H7 (cell line): ENCODE data around the gene IFI27L2. TPM values are rescaled to one million over a fixed set of nuclear protein-coding genes. Genes with fewer than 3 reads are reported as not detected.

Source experiments
- DNase-seq: peaks from one replicate; pipeline ENCODE4 v3.0.0; 2012
- H3K27me3 ChIP-seq: 2 replicates; pipeline ENCODE4 v1.6.0; 2011; ENCODE audit warnings: mild to moderate bottlenecking, low read length; ENCODE audit not compliant: control insufficient read depth, insufficient read depth
- H3K36me3 ChIP-seq: replicated peaks from 2 replicates; pipeline ENCODE4 v1.5.1; 2011; ENCODE audit warnings: low read length; ENCODE audit not compliant: control insufficient read depth, insufficient read depth
- H3K4me3 ChIP-seq: 2 replicates; pipeline ENCODE4 v1.5.1; 2011; ENCODE audit warnings: low read depth, mild to moderate bottlenecking, control low read depth, low read length, moderate library complexity; ENCODE audit not compliant: insufficient read depth
- total RNA-seq: library from RNA; depleted of rRNA; stranded (reverse); fragments of >200 nt; shearing (Covaris generic); gene quantifications from 2 replicates; pipeline ENCODE4 v1.2.3, GENCODE V29; 2014; rRNA removed

The IFI27L2 gene
- total RNA-seq, 1 experiment from 2014 or later: 26.3 TPM

DNA sequence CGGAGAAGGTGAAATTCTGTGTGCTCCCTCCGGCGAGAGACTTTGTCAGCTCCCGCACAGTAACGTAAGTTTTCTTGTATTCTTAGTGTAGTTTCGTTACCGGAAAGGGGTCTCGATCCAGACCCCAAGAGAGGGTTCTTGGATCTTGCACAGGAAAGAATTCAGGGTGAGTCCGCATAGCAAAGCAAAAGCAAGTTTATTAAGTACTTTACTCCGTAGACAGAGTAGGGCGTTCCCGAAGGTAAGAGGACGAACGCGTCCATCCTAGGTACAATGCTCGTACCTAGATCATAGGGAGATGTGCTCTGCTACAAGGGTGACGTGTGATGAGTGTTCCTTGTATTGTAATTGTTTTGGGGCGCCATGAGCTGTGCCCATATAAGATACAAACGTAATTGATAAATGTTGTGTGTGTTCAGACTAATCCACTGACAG, 48.0 kb downstream of the IFI27L2 start:
- DNase-seq: no peak
- Histone ChIP-seq H3K4me3 (peak overlapping the region; percentile 96), H3K27me3 (no peaks in the 10 kb centered on the region), H3K36me3 (peaks cover 8% of the 10 kb centered on the region)

DNA sequence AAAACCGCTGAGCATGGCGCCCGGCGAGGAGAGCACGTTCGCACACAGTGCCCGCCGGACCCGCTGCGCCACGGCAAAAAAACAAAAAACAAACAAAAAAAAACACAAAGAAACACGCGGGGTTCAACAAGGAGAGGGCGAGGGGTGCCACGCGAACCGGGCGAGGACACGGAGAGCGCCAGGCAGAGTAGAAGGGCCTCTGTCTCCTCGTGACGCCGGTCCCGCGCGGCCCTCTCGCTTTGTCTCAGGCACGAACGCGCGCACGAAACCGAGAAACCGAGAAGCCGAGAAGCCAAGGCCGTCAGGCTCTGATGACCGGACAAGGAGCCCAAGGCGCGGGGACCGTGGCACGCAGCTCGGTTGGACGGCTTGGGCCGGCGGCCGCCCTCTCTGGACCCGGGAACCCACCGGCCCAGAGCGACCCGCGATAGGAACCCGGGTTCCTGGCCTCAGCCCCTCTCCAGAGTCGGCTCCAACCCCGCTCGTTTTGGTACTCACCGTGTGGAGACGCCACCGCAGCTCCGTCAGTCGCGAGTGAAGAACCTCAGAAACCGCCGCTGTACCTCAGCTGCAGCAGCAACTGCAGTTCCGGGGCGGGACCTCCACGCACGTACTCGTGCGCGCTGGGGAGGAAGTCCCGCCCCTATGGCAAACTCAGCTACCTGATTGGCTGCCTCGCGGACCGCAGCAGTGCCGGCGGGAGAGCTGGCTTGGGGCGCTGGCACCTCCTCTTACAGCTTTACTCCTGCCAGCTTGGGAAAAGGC, 48.6 kb downstream of the IFI27L2 start, which contains the start of the genes DDX24 and IFI27L1:
DDX24 (minus strand) TSS at position 582 of the 765 bp plus-strand sequence. CDS start 1,460 bp downstream, outside the sequence.
IFI27L1 (plus strand) TSS at position 690 of the 765 bp plus-strand sequence. CDS start 15,628 bp downstream, outside the sequence.
- Histone ChIP-seq H3K4me3 (peak within 1 kb of the TSS; percentile 96), H3K27me3 (no peaks in the 10 kb centered on the region), H3K36me3 (peaks cover 8% of the 10 kb centered on the region)
- peak; percentile 97 for DNase-seq

DNA sequence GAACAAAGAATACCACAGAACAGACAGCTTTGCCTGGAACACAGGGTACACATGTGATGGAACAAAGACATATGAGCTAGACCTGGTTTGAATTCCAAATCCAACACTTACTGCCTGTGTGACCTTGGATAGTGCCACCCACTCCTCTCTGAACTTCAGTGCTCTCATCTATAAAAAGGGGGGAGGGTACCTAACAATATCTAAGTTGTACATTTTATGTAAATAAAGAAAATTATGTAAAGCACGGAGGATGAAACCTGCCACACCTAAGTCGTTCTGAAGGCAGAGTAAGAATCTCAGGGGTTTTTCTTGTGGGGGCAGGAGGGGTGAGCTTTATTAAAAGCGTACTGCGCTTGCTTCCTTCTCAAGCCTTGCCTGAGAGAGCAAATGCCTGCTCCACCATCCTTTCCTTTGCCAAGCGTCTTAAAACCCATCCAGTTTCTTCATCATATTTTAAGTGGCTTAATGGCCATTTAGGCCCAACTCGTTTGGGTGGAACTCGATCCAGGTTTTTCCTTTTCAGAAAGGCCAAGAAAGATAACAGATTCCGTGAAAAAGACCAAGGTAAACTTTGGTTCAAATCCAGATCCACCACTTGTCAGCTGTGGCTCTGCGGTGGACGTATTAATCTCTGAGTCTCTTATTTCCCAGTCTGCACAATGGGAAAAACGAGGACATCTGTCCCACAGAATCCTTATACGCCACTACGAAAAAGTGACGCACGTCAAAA, 49.3 kb downstream of the IFI27L2 start:
- DNase-seq: no peak
- H3K4me3 ChIP-seq: peak overlapping the region; percentile 96
- no peaks in the 10 kb centered on the region for H3K27me3 ChIP-seq
- H3K36me3 ChIP-seq: peaks cover 8% of the 10 kb centered on the region

DNA sequence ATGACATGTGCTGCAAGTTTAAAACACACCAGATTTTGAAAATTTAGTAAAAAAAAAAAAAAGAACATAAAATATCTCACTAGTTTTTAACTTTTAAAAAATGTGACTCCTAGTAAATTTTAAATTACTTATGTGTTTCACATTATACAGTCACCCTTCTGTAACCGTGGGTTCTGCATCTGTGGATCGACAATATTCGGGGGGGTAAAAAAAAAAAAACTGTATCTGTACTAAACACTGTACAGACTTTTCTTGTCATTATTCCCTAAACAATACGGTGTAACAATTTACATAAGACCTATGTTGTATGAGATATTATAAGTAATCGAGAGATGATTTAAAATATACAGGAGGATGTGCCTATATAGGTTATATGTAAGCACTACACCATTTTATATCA, 51.6 kb downstream of the IFI27L2 start:
- no peak for DNase-seq

More for the DNA sequence above, 51.6 kb downstream of the IFI27L2 start:
- H3K4me3 ChIP-seq: no peak overlapping the region
- H3K36me3 ChIP-seq: peaks cover 8% of the 10 kb centered on the region
- H3K27me3 ChIP-seq: no peaks in the 10 kb centered on the region

Other genes with a start within 250 kb of the IFI27L2 start
- gene FAM181A, start 202.3 kb downstream of the IFI27L2 start, total RNA-seq: not detected in 2 replicates
- 0.21 TPM in 1 of 2 replicates, not detected in the other for gene ASB2, start 153.0 kb downstream of the IFI27L2 start, total RNA-seq
- not detected in 2 replicates for gene CCDC197, start 132.3 kb downstream of the IFI27L2 start, total RNA-seq
- gene OTUB2, start 103.3 kb downstream of the IFI27L2 start, total RNA-seq: 3.0 and 4.4 TPM in 2 replicates
- 198 and 211 TPM in 2 replicates for gene DDX24, start 48.4 kb downstream of the IFI27L2 start, total RNA-seq
- 14.3 and 16.4 TPM in 2 replicates for gene IFI27L1, start 48.3 kb downstream of the IFI27L2 start, total RNA-seq
- gene IFI27, start 18.9 kb downstream of the IFI27L2 start, total RNA-seq: 0.62 TPM in 1 of 2 replicates, not detected in the other
- gene PPP4R4, start 44.7 kb upstream of the IFI27L2 start, total RNA-seq: 2.3 and 3.0 TPM in 2 replicates
- gene SERPINA10, start 163.7 kb upstream of the IFI27L2 start, total RNA-seq: not detected in 2 replicates
- gene SERPINA6, start 193.7 kb upstream of the IFI27L2 start, total RNA-seq: not detected in 2 replicates
- not detected in 2 replicates for gene SERPINA2, start 237.1 kb upstream of the IFI27L2 start, total RNA-seq